Stomach (tissue), 9 donors: ENCODE results near the gene EXOSC7. TPM values are rescaled to one million over a fixed set of nuclear protein-coding genes. Genes with fewer than 3 reads are reported as not detected.

Experiments used
- DNase-seq, 2 donors: peaks; one replicate each; pipeline versions ENCODE4 v3.0.0 to v3.0.0-alpha.2; 2013 to 2019
- H3K27ac ChIP-seq, 5 donors: fragments of 200-600 bp in 4 of 5; sonication (generic) in 4 of 5; one replicate each; pipeline ENCODE4 v1.5.1; 2013 to 2019; ENCODE audit warnings: mild to moderate bottlenecking in 1 of 5, moderate library complexity in 1 of 5
- H3K27me3 ChIP-seq, 3 donors: fragments of 200-600 bp; sonication (generic); one replicate each; pipeline ENCODE4 v1.5.1; 2017 to 2019; ENCODE audit warnings: mixed run types in 1 of 3
- H3K36me3 ChIP-seq, 4 donors: fragments of 200-600 bp; sonication (generic); 1 replicate in 3 of 4; 2 replicates in 1 of 4; pipeline ENCODE4 v1.5.1; 2016 to 2019
- H3K4me1 ChIP-seq, 4 donors: fragments of 200-600 bp; sonication (generic); one replicate each; pipeline ENCODE4 v1.5.1; 2016 to 2019
- H3K4me3 ChIP-seq, 4 donors: fragments of 200-600 bp; sonication (generic) in 3 of 4; one replicate each; pipeline ENCODE4 v1.5.1; 2016 to 2019; ENCODE audit warnings: mild to moderate bottlenecking in 1 of 4
- H3K9me3 ChIP-seq, 4 donors: fragments of 200-600 bp; sonication (generic); one replicate each; pipeline ENCODE4 v1.5.1; 2016 to 2019
- CTCF ChIP-seq, 7 experiments: fragments of 450-650 bp in 4 of 7; fragments of 200-600 bp in 3 of 7; sonication (generic) in 3 of 7; IDR thresholded peaks; one replicate each; pipeline ENCODE4 v1.5.1; 2016 to 2019; ENCODE audit warnings: antibody characterized with exemption in 7 of 7, control low read depth in 2 of 7, mild to moderate bottlenecking in 1 of 7
- EP300 ChIP-seq: sonication (generic); formaldehyde crosslinking; IDR thresholded peaks from one replicate; pipeline ENCODE4 v1.6.1; 2017; ENCODE audit warnings: antibody characterized with exemption
- POLR2A ChIP-seq, 4 donors: fragments of 450-650 bp; IDR thresholded peaks; one replicate each; pipeline ENCODE4 v1.6.1; 2016; ENCODE audit warnings: antibody characterized with exemption in 4 of 4, control low read depth in 2 of 4, mild to moderate bottlenecking in 1 of 4, moderate library complexity in 1 of 4
- POLR2AphosphoS5 ChIP-seq, 3 donors: sonication (generic); formaldehyde crosslinking; IDR thresholded peaks; one replicate each; pipeline ENCODE4 v1.6.1; 2016; ENCODE audit warnings: antibody characterized with exemption in 3 of 3
- WGBS, 5 donors: extraction: QIAGEN DNeasy Blood & Tissue Kit in 3 of 5; methylation state at CpG; one replicate each; pipeline versions ENCODE4 v1.1.5 to v1.1.7; 2013 to 2018; 5-methylcytosine and 5-hydroxymethylcytosine counted together
- intact Hi-C: fragments of 100-400 bp; cut with DNase I; formaldehyde crosslinking; loops from one replicate; pipeline ENCODE4 v1.15.1; 2023; ENCODE audit warnings: low total_unique reads
- polyA plus RNA-seq, 3 donors: library from polyadenylated mRNA; stranded (reverse); fragments of 200-250 nt; gene quantifications; one replicate each; pipeline ENCODE4 v1.2.3, GENCODE V29; 2013
- total RNA-seq, 5 donors: library from RNA; depleted of rRNA; stranded (reverse); fragments of >200 nt; gene quantifications; one replicate each; pipeline versions ENCODE4 v1.1.0 to v1.2.3, GENCODE V29; 2014 to 2016
- donor health status: healthy with polysubstance abuse.
- donor health status: Bipolar disorder and iron deficiency.
- donor health status: healthy.

EXOSC7 gene
- total and polyA plus RNA-seq, 8 donors, result 29.5 to 57.4 (median 42.6) TPM

GRCh38 chr3:44987332-44987731, 11.3 kb downstream of the EXOSC7 start:
- peaks cover 15 to 61% (median 33%) of the 10 kb centered on the region in 4 donors for H3K4me1 ChIP-seq
- 63 to 87% (median 69%) methylated on average over 6 of the region's 6 CpGs for WGBS, 5 donors
- peaks cover 3 to 43% (median 33%) of the 10 kb centered on the region in 4 donors for H3K36me3 ChIP-seq
- H3K4me3 ChIP-seq, result no peak overlapping the region
- no peaks in the 10 kb centered on the region for H3K9me3 ChIP-seq
- no peak for DNase-seq
- TF ChIP-seq CTCF (IDR thresholded peaks at IDR 0.05) (no peak), POLR2AphosphoS5 (IDR thresholded peaks at IDR 0.05) (no peak), POLR2A (IDR thresholded peaks at IDR 0.05) (no peak), EP300 (no peak)
- H3K27ac ChIP-seq, result no peak overlapping the region
- no peaks in the 10 kb centered on the region for H3K27me3 ChIP-seq
- intact Hi-C loops, result no loop called here

GRCh38 chr3:44988073-44988472, 12.0 kb downstream of the EXOSC7 start:
- Histone ChIP-seq H3K9me3 (no peaks in the 10 kb centered on the region), H3K27me3 (no peaks in the 10 kb centered on the region), H3K36me3 (peaks cover 3 to 46% (median 33%) of the 10 kb centered on the region in 4 donors), H3K27ac (no peak overlapping the region), H3K4me1 (peaks cover 12 to 61% (median 32%) of the 10 kb centered on the region in 4 donors), H3K4me3 (no peak overlapping the region)
- WGBS, 5 donors, result 92 to 99% (median 94%) methylated on average over 2 of the region's 2 CpGs
- TF ChIP-seq CTCF (IDR thresholded peaks at IDR 0.05) (peak in 2 of 7 experiments; percentile 25 to 45), POLR2AphosphoS5 (IDR thresholded peaks at IDR 0.05) (no peak)
- no peak for DNase-seq
- intact Hi-C loops, result no loop called here

- intact Hi-C loops, result no loop called here
- H3K9me3 ChIP-seq, result no peaks in the 10 kb centered on the region
- 90 to 99% (median 96%) methylated on average over 8 of the region's 8 CpGs for WGBS, 5 donors
These were observed 13.1 kb downstream of the EXOSC7 start for GRCh38 chr3:44989141-44989540.

GRCh38 chr3:44989636-44990373, 13.8 kb downstream of the EXOSC7 start:
- peak in 1 of 2 donors; percentile 46 for DNase-seq
- intact Hi-C loops, result no loop called here
- TF ChIP-seq POLR2AphosphoS5 (IDR thresholded peaks at IDR 0.05), result no peak
- no peak for TF ChIP-seq CTCF (IDR thresholded peaks at IDR 0.05)
- TF ChIP-seq POLR2A (IDR thresholded peaks at IDR 0.05), result no peak
- H3K27me3 ChIP-seq, result no peaks in the 10 kb centered on the region
- WGBS, 5 donors, result 38 to 86% (median 66%) methylated on average over 1 of the region's 1 CpG
- no peak overlapping the region for H3K4me3 ChIP-seq
- H3K27ac ChIP-seq, result peak overlapping the region in 4 of 5 donors; percentile 30 to 44 (median 36)
- no peaks in the 10 kb centered on the region for H3K9me3 ChIP-seq
- H3K36me3 ChIP-seq, result peaks cover 8 to 46% (median 33%) of the 10 kb centered on the region in 4 donors
- H3K4me1 ChIP-seq, result peaks cover 22 to 61% (median 36%) of the 10 kb centered on the region in 4 donors

More at GRCh38 chr3:44989141-44989540, 13.1 kb downstream of the EXOSC7 start:
- Histone ChIP-seq H3K27ac (peak overlapping the region in 3 of 5 donors; percentile 4 to 41 (median 30)), H3K4me3 (no peak overlapping the region), H3K36me3 (peaks cover 8 to 46% (median 33%) of the 10 kb centered on the region in 4 donors), H3K27me3 (no peaks in the 10 kb centered on the region), H3K4me1 (peaks cover 16 to 62% (median 33%) of the 10 kb centered on the region in 4 donors)
- no peak for DNase-seq
- TF ChIP-seq CTCF (IDR thresholded peaks at IDR 0.05), result no peak
- no peak for TF ChIP-seq POLR2A (IDR thresholded peaks at IDR 0.05)
- TF ChIP-seq EP300, result no peak
- no peak for TF ChIP-seq POLR2AphosphoS5 (IDR thresholded peaks at IDR 0.05)
